ENCODE data around the gene CDK17. TPM values are rescaled to one million over a fixed set of nuclear protein-coding genes. Genes with fewer than 3 reads are reported as not detected.

CDK17 gene
- total and polyA plus RNA-seq, 2 of the 8 experiments (the other 6 are each of a cell fraction or from before 2014, with no cell fraction given), result 5.8 to 20.0 TPM

DNA sequence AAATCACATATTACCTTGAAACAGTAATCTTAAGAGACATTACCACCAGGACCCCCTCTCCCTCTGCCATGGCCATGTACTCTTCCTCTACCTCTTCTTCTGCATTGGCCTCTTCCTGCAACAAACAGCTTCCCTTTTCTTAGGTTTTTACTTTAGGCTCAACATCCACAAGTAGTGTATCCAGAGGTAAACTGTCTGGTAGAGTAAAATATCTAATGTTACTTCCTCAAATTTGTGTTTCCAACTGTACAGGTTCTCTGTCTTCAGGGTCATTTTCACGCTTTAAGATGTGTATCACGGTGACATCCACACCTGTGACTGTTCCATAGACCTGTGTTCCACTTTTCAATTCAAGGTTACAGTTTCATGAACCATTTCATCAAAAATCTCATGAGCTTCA, 13.4 kb downstream of the CDK17 start:
- no peak for DNase-seq (ENCODE audit: low read depth in 1 of 2, low spot score in 2 of 2)
- ChIA-PET POLR2A (ENCODE audit: partially characterized antibody) (no interaction called here), CTCF (ENCODE audit: partially characterized antibody) (interaction anchor here (1.9 kb wide), 1 partner anchor 13 kb away, joined by 7 read pairs; the partner anchor contains the start of gene CDK17)
- no peaks in the 10 kb centered on the region for H3K4me1 ChIP-seq (replicated peaks in 1 of 4; ENCODE audit: control insufficient read depth in 3 of 4, insufficient read depth in 4 of 4, low read length in 3 of 4)
- H3K27me3 ChIP-seq (replicated peaks in 1 of 4; ENCODE audit: control insufficient read depth in 3 of 4, extremely low read depth in 1 of 4, insufficient read depth in 3 of 4, low read length in 3 of 4), result no peaks in the 10 kb centered on the region
- no peak overlapping the region for H2BK5ac ChIP-seq (ENCODE audit: low read depth, low read length)
- no peak overlapping the region for H3K18ac ChIP-seq (ENCODE audit: extremely low read depth, low read length)
- no peak overlapping the region for H4K5ac ChIP-seq (ENCODE audit: insufficient read length, low read depth, low read length)
- no peak overlapping the region for H3K4ac ChIP-seq (replicated peaks; ENCODE audit: insufficient read length, low read depth, low read length)
- H3K4me2 ChIP-seq (ENCODE audit: insufficient read depth in 1 of 2, low read depth in 2 of 2, low read length in 2 of 2), result no peak overlapping the region
- H4K91ac ChIP-seq (replicated peaks; ENCODE audit: insufficient read length, low read length), result no peak overlapping the region
- H3K56ac ChIP-seq (replicated peaks; ENCODE audit: insufficient read length, low read depth, low read length), result no peak overlapping the region
- FAIRE-seq, result no peak
- H4K20me1 ChIP-seq (replicated peaks in 1 of 2; ENCODE audit: control insufficient read depth in 1 of 2, insufficient read depth in 2 of 2, low read length in 2 of 2), result no peaks in the 10 kb centered on the region
- no peaks in the 10 kb centered on the region for H3K23me2 ChIP-seq (ENCODE audit: low read depth, low read length)
- no peak overlapping the region for H2BK12ac ChIP-seq (ENCODE audit: low read depth, low read length)
- no peak overlapping the region for H4K8ac ChIP-seq (ENCODE audit: extremely low read depth, insufficient read depth, low read length)
- H3K9me3 ChIP-seq (ENCODE audit: insufficient read depth in 2 of 2, low read depth in 1 of 2, low read length in 1 of 2), result no peaks in the 10 kb centered on the region
- no peak overlapping the region for H3K14ac ChIP-seq (ENCODE audit: insufficient read length)
- no peak overlapping the region for H2BK15ac ChIP-seq (ENCODE audit: low read length)
- H3K79me2 ChIP-seq (ENCODE audit: control insufficient read depth in 1 of 2, insufficient read depth in 2 of 2, low read length in 2 of 2), result peaks cover 0 to 75% of the 10 kb centered on the region in 2 experiments; a peak in 3 of 4 replicates
- 89% methylated on average over 2 of the region's 2 CpGs; no CpG with 5 or more reads in 1 of the 2 experiments for WGBS, 2 experiments (ENCODE audit: extremely low coverage in 1 of 2, insufficient coverage in 1 of 2, insufficient read length in 1 of 2, insufficient replicate concordance in 2 of 2, low coverage in 1 of 2, low lambda C conversion rate in 2 of 2, missing lambda C conversion rate in 1 of 2)
- no peak overlapping the region for H3K9ac ChIP-seq (replicated peaks in 1 of 4; ENCODE audit: extremely low read depth in 1 of 4, low read depth in 3 of 4, low read length in 3 of 4)
- TF ChIP-seq, protein P1, sequence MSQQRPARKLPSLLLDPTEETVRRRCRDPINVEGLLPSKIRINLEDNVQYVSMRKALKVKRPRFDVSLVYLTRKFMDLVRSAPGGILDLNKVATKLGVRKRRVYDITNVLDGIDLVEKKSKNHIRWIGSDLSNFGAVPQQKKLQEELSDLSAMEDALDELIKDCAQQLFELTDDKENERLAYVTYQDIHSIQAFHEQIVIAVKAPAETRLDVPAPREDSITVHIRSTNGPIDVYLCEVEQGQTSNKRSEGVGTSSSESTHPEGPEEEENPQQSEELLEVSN (IDR thresholded peaks at IDR 0.05), result no peak
- TF ChIP-seq, protein P2, sequence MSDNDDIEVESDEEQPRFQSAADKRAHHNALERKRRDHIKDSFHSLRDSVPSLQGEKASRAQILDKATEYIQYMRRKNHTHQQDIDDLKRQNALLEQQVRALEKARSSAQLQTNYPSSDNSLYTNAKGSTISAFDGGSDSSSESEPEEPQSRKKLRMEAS (IDR thresholded peaks at IDR 0.05), result no peak
- TF ChIP-seq HDAC6 (IDR thresholded peaks at IDR 0.05; ENCODE audit: low read depth, low read length) (no peak), ASH2L (IDR thresholded peaks at IDR 0.05; ENCODE audit: low read length) (no peak)
- no peak overlapping the region for H3K27ac ChIP-seq (ENCODE audit: low read depth, low read length)
- no peak overlapping the region for H2AFZ ChIP-seq (ENCODE audit: low read length)
- no peak overlapping the region for H2BK120ac ChIP-seq (replicated peaks; ENCODE audit: low read depth, low read length)
- no peak overlapping the region for H3K23ac ChIP-seq (ENCODE audit: insufficient read length)
- H3K36me3 ChIP-seq (ENCODE audit: control insufficient read depth in 2 of 4, insufficient read depth in 4 of 4, low read length in 3 of 4), result no peaks in the 10 kb centered on the region
- no peak overlapping the region for H3K4me3 ChIP-seq (ENCODE audit: extremely low read depth in 1 of 4, insufficient read depth in 2 of 4, low read depth in 3 of 4, low read length in 4 of 4)
- no peak overlapping the region for H2BK20ac ChIP-seq (ENCODE audit: low read length)
- no peaks in the 10 kb centered on the region; the same call in none of the 2 replicates for H3K79me1 ChIP-seq (ENCODE audit: low read depth, low read length)
- no peak overlapping the region for H2AK5ac ChIP-seq (ENCODE audit: low read depth, low read length)
